Measurements from ENCODE around the gene CDH3. TPM values are rescaled to one million over a fixed set of nuclear protein-coding genes. Genes with fewer than 3 reads are reported as not detected.

CDH3 gene
- polyA plus RNA-seq (2011; rRNA removed) (0.25 and 0.61 TPM in 2 replicates), polyA plus RNA-seq (2017; fragmentation: RNase III; extraction: RNeasy Plus Mini Kit Qiagen cat#74134 plus additional on column Dnase treatment) (0.08 to 0.34 TPM (median 0.13 TPM) in 3 replicates), polyA minus RNA-seq (2011; rRNA and poly(A)+ RNA removed) (0.34 and 0.41 TPM in 2 replicates)
- 0.07 and 0.18 TPM in 2 replicates for polyA plus RNA-seq (2012; cell fraction: cytosol; rRNA removed)
- polyA plus RNA-seq (2012; cell fraction: nucleus; rRNA removed) = 0.26 and 0.47 TPM in 2 replicates

- Histone ChIP-seq H3K4me2 (peak within 1 kb of the TSS; percentile 93), H3K4me3 (peak within 1 kb of the TSS; percentile 48), H3K9me3 (no peaks in the 10 kb centered on the region), H3K27ac (peak within 1 kb of the TSS in 1 of 2 experiments; percentile 65; a peak in 2 of 6 replicates), H3K4me1 (peaks cover 14% of the 10 kb centered on the region; the same call in 1 of the 3 replicates)
- FAIRE-seq (no peak), ATAC-seq (peak; percentile 37 to 61; a peak in 4 of 6 replicates), DNase-seq (ENCODE audit: low read depth in 1 of 2, low spot score in 1 of 2) (no peak)
- WGBS (ENCODE audit: missing lambda C conversion rate) = 17% methylated on average over 43 of the region's 53 CpGs
- CTCF ChIA-PET = interaction anchor here (0.6 to 1.9 kb wide), 4 partner anchors 10 to 158 kb away, joined by 3 to 6 read pairs (median 4); no protein-coding TSS in a partner anchor
- POLR2A ChIA-PET = no interaction called here
- TF ChIP-seq RARB (CRISPR knock-in tag; IDR thresholded peaks at IDR 0.05) (no peak), CEBPB (IDR thresholded peaks at IDR 0.05) (no peak), NPAS2 (CRISPR knock-in tag; IDR thresholded peaks at IDR 0.05; ENCODE audit: borderline replicate concordance) (no peak), CTCF (IDR thresholded peaks at IDR 0.05) (no peak), PBX3 (IDR thresholded peaks at IDR 0.05) (no peak), KDM5A (IDR thresholded peaks at IDR 0.05) (no peak), JUNB (IDR thresholded peaks at IDR 0.05) (no peak), CHD2 (IDR thresholded peaks at IDR 0.05; ENCODE audit: low read length, partially characterized antibody) (no peak), HES2 (IDR thresholded peaks at IDR 0.05) (no peak), MYC (IDR thresholded peaks at IDR 0.05; ENCODE audit: borderline replicate concordance, low read length) (no peak), ESRRA (IDR thresholded peaks at IDR 0.05; ENCODE audit: borderline replicate concordance, low read length) (no peak), SREBF2 (IDR thresholded peaks at IDR 0.05) (no peak), ZNF302 (CRISPR knock-in tag; IDR thresholded peaks at IDR 0.05) (no peak), PHF8 (IDR thresholded peaks at IDR 0.05; ENCODE audit: borderline replicate concordance, low read depth) (no peak), HMGXB4 (CRISPR knock-in tag; IDR thresholded peaks at IDR 0.05; ENCODE audit: borderline replicate concordance) (no peak), JUN (IDR thresholded peaks at IDR 0.05) (no peak), FOXS1 (CRISPR knock-in tag; IDR thresholded peaks at IDR 0.05) (no peak), FOSL2 (IDR thresholded peaks at IDR 0.05) (no peak), FOSL2 (CRISPR knock-in tag; IDR thresholded peaks at IDR 0.05) (no peak), NR3C1 (IDR thresholded peaks at IDR 0.05) (no peak), ZFP36 (IDR thresholded peaks at IDR 0.05; ENCODE audit: borderline replicate concordance, partially characterized antibody) (no peak)
Measured at GRCh38 chr16:68644715-68645493, at the start of gene CDH3. Gene CDH3 (plus strand): TSS chr16:68645310. CDS start chr16:68645380, 70 bp downstream.
